AG09319 (cell line): Measurements from ENCODE around the gene PHF3.

ENCODE experiments used
- DNase-seq: peaks from one replicate; pipeline ENCODE4 v3.0.0-alpha.2; 2010; ENCODE audit warnings: low read depth; ENCODE audit errors: extremely low read depth
- TF ChIP-seq, protein P1 (sequence below): IDR thresholded peaks from 2 replicates; pipeline ENCODE4 v1.5.1; 2011; ENCODE audit warnings: low read depth, mild to moderate bottlenecking, inconsistent platforms, low read length, moderate library complexity

PHF3 gene

DNA sequence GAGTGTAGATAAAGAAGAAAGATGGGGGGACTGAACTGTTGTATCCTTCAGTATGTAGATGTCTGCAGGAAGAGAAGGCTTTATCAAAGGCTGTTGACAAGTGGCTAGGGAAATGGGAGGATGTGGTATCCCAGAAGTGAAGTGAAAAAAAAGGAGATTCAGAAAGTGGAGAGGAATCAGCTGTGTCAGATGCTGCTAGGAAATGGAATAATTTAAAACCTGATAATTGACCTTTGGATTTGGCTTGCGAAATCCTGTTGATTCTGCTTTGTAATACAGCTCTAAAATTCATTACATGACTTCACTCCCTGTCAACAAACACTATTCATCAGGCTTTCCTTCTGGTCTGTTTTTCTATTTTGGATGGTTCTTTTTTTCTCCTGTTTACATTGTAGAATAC, 41.7 kb downstream of the PHF3 start:
- peak; percentile 24 for DNase-seq
- TF ChIP-seq, protein P1, sequence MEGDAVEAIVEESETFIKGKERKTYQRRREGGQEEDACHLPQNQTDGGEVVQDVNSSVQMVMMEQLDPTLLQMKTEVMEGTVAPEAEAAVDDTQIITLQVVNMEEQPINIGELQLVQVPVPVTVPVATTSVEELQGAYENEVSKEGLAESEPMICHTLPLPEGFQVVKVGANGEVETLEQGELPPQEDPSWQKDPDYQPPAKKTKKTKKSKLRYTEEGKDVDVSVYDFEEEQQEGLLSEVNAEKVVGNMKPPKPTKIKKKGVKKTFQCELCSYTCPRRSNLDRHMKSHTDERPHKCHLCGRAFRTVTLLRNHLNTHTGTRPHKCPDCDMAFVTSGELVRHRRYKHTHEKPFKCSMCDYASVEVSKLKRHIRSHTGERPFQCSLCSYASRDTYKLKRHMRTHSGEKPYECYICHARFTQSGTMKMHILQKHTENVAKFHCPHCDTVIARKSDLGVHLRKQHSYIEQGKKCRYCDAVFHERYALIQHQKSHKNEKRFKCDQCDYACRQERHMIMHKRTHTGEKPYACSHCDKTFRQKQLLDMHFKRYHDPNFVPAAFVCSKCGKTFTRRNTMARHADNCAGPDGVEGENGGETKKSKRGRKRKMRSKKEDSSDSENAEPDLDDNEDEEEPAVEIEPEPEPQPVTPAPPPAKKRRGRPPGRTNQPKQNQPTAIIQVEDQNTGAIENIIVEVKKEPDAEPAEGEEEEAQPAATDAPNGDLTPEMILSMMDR = no peak

DNA sequence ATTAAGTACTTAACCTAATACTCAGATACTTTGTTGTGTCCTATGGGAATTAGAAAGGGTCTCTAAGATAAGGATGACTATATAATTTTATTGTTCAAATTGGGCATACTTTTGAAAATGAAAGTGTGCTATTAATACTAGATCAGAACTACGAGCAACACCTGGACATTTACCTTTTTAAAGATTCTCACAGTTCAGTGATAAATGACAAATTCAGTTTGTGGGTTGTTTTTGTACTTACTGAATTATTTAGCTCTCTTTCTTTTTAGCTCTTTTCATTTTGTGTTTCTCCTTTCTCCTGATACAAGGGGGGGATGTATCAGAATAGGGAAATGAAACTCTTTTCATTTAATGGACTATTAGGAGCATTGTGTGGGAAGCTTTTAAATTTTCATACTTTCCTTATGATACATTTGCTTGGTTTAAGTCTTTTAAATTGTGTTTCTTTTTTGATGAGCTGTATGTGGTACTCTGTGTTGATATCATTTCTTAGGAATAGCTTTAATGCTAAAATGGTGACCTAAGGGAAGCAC, 47.5 kb downstream of the PHF3 start:
- TF ChIP-seq, protein P1 = no peak
- DNase-seq = no peak

DNA sequence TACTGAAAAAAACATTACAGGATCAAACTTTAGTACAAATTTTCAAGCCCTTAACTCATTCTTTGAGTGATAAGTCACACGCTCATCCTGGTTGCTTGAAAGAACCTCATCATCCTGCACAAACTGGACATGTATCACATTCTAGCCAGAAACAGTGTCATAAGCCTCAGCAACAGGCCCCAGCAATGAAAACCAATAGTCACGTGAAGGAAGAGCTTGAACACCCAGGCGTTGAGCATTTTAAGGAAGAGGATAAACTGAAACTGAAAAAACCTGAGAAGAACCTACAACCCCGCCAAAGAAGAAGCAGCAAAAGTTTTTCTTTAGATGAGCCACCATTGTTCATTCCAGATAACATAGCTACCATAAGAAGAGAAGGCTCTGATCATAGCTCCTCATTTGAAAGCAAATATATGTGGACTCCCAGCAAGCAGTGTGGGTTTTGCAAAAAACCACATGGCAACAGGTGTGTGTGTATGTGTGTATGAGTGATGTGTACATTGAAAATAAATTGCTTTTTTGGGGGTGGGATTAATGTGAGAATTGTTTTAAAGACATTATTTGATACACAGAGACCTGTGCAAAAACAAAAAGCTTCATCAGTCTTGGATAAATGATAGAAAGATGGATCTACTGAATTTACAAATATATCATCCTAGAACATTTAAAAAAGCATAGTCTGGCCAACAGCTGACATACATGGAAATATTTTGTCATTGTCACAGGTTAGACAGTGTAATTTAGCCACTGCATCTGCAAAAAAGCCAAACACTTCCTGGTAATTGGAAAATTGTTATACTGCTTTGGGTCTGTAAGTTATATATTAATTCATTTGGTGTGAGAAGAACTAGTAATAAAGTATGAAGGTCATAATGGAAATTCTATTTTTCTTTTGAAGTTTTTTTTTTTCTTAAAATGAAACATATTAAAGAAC, 50.1 kb downstream of the PHF3 start:
- DNase-seq = no peak
- TF ChIP-seq, protein P1 = no peak

DNA sequence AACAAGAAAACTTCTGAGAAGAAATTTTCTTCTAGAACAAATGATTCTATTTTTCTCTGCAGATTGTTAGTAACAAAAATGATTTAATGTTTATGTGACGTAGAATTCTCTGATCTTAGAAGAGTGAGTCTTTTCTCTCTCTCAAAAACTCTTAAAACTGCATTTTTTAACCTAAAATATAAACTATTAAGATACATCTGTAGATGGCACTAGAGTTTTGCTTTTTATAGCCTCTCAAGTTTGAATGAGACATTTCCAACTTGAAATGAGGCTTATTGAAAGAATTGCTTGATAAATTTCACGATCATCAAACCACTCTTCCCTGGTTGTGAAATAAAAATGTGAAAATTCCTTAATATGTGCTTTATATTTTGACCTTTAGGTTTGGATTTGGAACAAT, 53.8 kb downstream of the PHF3 start:
- TF ChIP-seq, protein P1 = no peak
- no peak for DNase-seq

DNA sequence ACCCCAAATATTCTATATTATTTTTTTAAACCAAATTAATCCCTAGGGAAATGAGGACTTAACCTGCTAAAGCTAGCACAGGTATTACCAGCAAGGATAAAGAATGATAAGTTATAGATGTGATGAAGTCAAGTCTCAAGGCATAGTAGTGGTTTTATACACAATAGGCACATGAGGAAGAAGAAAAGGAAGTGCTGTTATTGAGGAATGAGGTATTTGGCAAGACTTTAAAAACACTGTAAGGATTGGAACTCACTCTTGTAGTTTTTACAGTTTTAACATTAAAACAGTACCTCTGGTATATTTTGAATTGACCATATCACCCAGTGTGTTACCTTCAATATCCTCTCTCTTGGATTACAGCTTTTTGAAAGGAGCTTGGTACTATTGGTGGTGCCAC, 54.6 kb downstream of the PHF3 start:
- TF ChIP-seq, protein P1 = no peak
- no peak for DNase-seq

DNA sequence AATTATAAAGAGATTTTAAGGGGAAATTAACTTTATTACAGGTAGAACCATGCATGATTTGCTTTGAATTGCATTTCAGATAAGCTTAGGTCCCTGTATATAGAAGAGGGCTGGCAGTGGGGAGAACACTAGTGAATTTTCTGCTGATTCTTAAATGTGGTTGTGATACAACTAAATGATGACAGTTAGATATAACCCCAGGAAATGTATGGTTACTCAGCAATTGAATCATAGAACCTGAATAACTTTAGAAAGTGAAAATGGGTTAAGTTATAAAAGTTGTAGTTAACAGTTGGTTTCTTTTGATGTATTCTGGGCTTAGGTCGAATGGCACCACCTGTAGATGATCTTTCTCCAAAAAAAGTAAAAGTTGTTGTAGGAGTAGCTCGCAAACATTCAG, 70.1 kb downstream of the PHF3 start:
- no peak for DNase-seq
- TF ChIP-seq, protein P1 = no peak

DNA sequence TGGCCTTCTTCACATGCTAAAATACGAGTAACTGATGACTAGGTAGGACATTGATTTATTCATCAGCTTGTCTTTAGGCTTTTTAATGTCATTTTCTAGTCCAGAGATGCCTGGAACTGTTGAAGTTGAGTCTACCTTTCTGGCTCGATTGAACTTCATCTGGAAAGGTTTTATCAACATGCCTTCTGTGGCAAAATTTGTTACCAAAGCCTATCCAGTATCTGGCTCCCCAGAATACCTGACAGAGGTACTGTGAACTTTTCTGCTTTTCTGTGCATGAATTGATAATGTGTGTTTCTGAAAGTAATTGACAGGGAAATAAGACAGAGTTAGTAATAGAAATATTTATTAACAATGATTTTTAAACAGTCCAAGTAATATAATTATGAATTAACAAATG, 71.0 kb downstream of the PHF3 start:
- TF ChIP-seq, protein P1 = no peak
- no peak for DNase-seq
